ENCODE measurements around the gene AKAIN1. TPM values are rescaled to one million over a fixed set of nuclear protein-coding genes. Genes with fewer than 3 reads are reported as not detected.

The AKAIN1 gene
- total and polyA plus RNA-seq, 7 donors: 0.34 TPM; not detected in 6

DNA sequence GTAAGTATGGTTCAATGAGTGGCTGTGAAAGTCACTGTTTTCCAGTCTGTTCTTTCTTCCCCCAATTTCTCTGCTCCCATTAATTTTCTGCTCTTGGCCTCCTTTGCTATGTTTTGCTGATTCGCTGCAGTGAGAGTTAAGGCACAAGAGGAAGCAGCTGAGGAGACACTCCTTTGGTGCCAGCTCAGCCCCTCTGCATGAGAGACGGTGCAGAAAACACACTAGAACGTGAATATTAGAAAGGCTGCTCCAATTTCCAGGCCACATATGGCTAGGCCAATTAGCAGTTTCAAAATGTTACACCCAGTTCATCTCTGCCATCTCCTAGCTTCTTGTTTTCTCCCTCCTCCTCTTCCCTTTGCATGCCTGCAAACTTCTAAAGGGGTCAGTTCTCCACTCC is 38.9 kb downstream of the AKAIN1 start:
- Histone ChIP-seq H3K4me3 (no peak overlapping the region), H3K9me3 (no peaks in the 10 kb centered on the region), H3K36me3 (ENCODE audit: insufficient read depth in 1 of 2, low read depth in 1 of 2) (no peaks in the 10 kb centered on the region), H3K27me3 (ENCODE audit: insufficient read depth in 3 of 3, low read length in 2 of 3) (peaks cover 0 to 2% (median 0%) of the 10 kb centered on the region in 3 donors), H3K27ac (no peak overlapping the region), H3K4me1 (no peaks in the 10 kb centered on the region)
- DNase-seq (no peak), ATAC-seq (no peak)
- TF ChIP-seq CTCF (IDR thresholded peaks at IDR 0.05): no peak
- intact Hi-C loops (cut with DNase I): no loop called here
- 28 to 34% (median 28%) methylated on average over 3 of the region's 3 CpGs for WGBS, 3 donors

- Histone ChIP-seq H3K4me3 (no peak overlapping the region), H3K4me1 (no peaks in the 10 kb centered on the region), H3K9me3 (no peaks in the 10 kb centered on the region), H3K27me3 (ENCODE audit: insufficient read depth in 3 of 3, low read length in 2 of 3) (peaks cover 0 to 2% (median 0%) of the 10 kb centered on the region in 3 donors), H3K36me3 (ENCODE audit: insufficient read depth in 1 of 2, low read depth in 1 of 2) (no peaks in the 10 kb centered on the region), H3K27ac (peak overlapping the region; percentile 9)
- 35 to 42% (median 36%) methylated on average over 5 of the region's 5 CpGs for WGBS, 3 donors
- intact Hi-C loops (cut with DNase I): no loop called here
- ATAC-seq (no peak), DNase-seq (no peak)
- TF ChIP-seq CTCF (IDR thresholded peaks at IDR 0.05): no peak
These were observed 41.2 kb downstream of the AKAIN1 start for GRCh38 chr18:5155907-5156287.

GRCh38 chr18:5155218-5155906 is 41.7 kb downstream of the AKAIN1 start:
- intact Hi-C loops (cut with DNase I): no loop called here
- Histone ChIP-seq H3K27me3 (ENCODE audit: insufficient read depth in 3 of 3, low read length in 2 of 3) (peaks cover 0 to 2% (median 0%) of the 10 kb centered on the region in 3 donors), H3K27ac (peak overlapping the region; percentile 9), H3K36me3 (ENCODE audit: insufficient read depth in 1 of 2, low read depth in 1 of 2) (no peaks in the 10 kb centered on the region), H3K4me3 (no peak overlapping the region), H3K9me3 (no peaks in the 10 kb centered on the region), H3K4me1 (no peaks in the 10 kb centered on the region)
- WGBS, 3 donors: 72 to 76% (median 73%) methylated on average over 17 of the region's 17 CpGs
- no peak for TF ChIP-seq CTCF (IDR thresholded peaks at IDR 0.05)
- ATAC-seq: no peak
- no peak for DNase-seq

DNA sequence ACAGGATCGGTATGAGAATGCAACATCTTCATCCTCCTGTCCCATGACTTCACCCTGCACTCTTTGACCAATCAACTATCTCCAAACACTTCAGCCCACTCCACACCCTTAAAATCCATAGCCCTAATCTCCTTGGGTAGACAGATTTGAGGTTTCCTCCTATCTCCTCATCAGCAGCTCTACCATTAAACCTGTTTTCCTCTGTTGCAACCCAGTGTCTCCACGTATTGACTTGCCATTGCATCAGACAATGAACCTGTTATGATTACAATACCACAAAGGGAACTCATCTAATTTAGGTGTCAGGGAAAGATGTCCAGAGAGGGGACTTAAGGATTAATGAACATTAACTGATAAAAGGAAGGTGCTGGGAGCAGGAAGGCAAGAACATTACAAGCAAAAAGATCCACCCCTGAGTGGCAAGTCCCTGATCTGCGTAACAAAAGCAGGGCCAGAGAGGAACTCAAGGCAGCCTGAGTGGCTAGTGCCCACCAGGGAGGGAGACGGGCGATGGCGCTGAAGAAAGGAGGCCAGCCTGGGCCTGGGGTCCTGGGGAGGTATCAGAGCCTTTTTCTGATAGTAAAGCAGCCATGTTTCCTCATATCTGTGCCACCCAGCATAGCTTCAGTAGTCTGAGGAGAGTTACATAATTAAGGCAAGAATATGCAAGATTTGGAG is 44.6 kb downstream of the AKAIN1 start:
- Histone ChIP-seq H3K36me3 (ENCODE audit: insufficient read depth in 1 of 2, low read depth in 1 of 2) (no peaks in the 10 kb centered on the region), H3K9me3 (no peaks in the 10 kb centered on the region), H3K4me3 (no peak overlapping the region), H3K27me3 (ENCODE audit: insufficient read depth in 3 of 3, low read length in 2 of 3) (peaks cover 0 to 2% (median 0%) of the 10 kb centered on the region in 3 donors), H3K27ac (no peak overlapping the region), H3K4me1 (no peaks in the 10 kb centered on the region)
- TF ChIP-seq CTCF (IDR thresholded peaks at IDR 0.05): no peak
- ATAC-seq: no peak
- intact Hi-C loops (cut with DNase I): no loop called here
- no peak for DNase-seq
- WGBS, 3 donors: 72 to 87% (median 84%) methylated on average over 6 of the region's 6 CpGs

Measured in psoas muscle (tissue), 8 donors.